GM10266 (cell line): Measurements from ENCODE around the gene NARF.
"Not testable (repeated sequence)": the region's sequence is repeated elsewhere in the genome, so short reads cannot be mapped to it uniquely, and the experiment has no call there.

Experiments used
- DNase-seq: peaks from one replicate; pipeline ENCODE4 v3.0.0; 2012; ENCODE audit errors: extremely low spot score
- CTCF ChIP-seq: IDR thresholded peaks from 2 replicates; pipeline ENCODE4 v1.5.1; 2012; ENCODE audit warnings: mild to moderate bottlenecking, low read depth; ENCODE audit not compliant: control insufficient read depth, insufficient read depth; ENCODE audit errors: missing control alignments

NARF gene

GRCh38 chr17:82528484-82529265 lies 70.1 kb downstream of the NARF start:
- DNase-seq: no peak
- TF ChIP-seq CTCF: peak; percentile 26

- no peak for TF ChIP-seq CTCF
These were observed 71.4 kb downstream of the NARF start for GRCh38 chr17:82529914-82530300.

GRCh38 chr17:82531431-82531881 lies 72.9 kb downstream of the NARF start:
- no peak for DNase-seq
- no peak for TF ChIP-seq CTCF

More at GRCh38 chr17:82529914-82530300, 71.4 kb downstream of the NARF start:
- DNase-seq: no peak

GRCh38 chr17:82534401-82534812 lies 75.9 kb downstream of the NARF start:
- DNase-seq: no peak
- no peak for TF ChIP-seq CTCF

GRCh38 chr17:82536512-82537201 lies 78.1 kb downstream of the NARF start:
- DNase-seq: no peak
- TF ChIP-seq CTCF: no peak

- DNase-seq: not testable (repeated sequence)
These were observed 78.7 kb downstream of the NARF start for GRCh38 chr17:82537228-82537627.

- DNase-seq: not testable (repeated sequence)
These were observed 80.5 kb downstream of the NARF start for GRCh38 chr17:82539076-82539475.
